Subcutaneous abdominal adipose tissue (tissue), 5 donors: Measurements from ENCODE around the gene HEATR1.

Source experiments
- H3K27ac ChIP-seq: one replicate; pipeline ENCODE4 v1.7.0; 2013; ENCODE audit warnings: low read depth, mild to moderate bottlenecking, inconsistent platforms, low read length, moderate library complexity
- H3K27me3 ChIP-seq, 5 donors: one replicate each; pipeline ENCODE4 v1.7.0; 2013; ENCODE audit warnings: low read length in 5 of 5, inconsistent platforms in 1 of 5; ENCODE audit not compliant: control insufficient read depth in 5 of 5, insufficient read depth in 4 of 5
- H3K36me3 ChIP-seq, 5 donors: one replicate each; pipeline ENCODE4 v1.7.0; 2013; ENCODE audit warnings: low read length in 5 of 5; ENCODE audit not compliant: control insufficient read depth in 5 of 5, insufficient read depth in 5 of 5
- H3K4me1 ChIP-seq, 5 donors: one replicate each; pipeline ENCODE4 v1.7.0; 2013; ENCODE audit warnings: low read length in 5 of 5, mild to moderate bottlenecking in 3 of 5, moderate library complexity in 1 of 5; ENCODE audit not compliant: control insufficient read depth in 5 of 5, insufficient read depth in 5 of 5
- H3K4me3 ChIP-seq, 5 donors: one replicate each; pipeline ENCODE4 v1.7.0; 2013; ENCODE audit warnings: low read length in 5 of 5, low read depth in 1 of 5
- H3K9ac ChIP-seq, 5 donors: one replicate each; pipeline ENCODE4 v1.7.0; 2013; ENCODE audit warnings: low read length in 5 of 5, mild to moderate bottlenecking in 4 of 5, moderate library complexity in 3 of 5
- H3K9me3 ChIP-seq, 5 donors: one replicate each; pipeline ENCODE4 v1.7.0; 2013; ENCODE audit warnings: low read length in 5 of 5; ENCODE audit not compliant: control insufficient read depth in 5 of 5
- donor health status: healthy.
- donor health status: healthy.
- donor health status: healthy.
- donor health status: healthy.
- donor health status: healthy.

Gene HEATR1, protein sequence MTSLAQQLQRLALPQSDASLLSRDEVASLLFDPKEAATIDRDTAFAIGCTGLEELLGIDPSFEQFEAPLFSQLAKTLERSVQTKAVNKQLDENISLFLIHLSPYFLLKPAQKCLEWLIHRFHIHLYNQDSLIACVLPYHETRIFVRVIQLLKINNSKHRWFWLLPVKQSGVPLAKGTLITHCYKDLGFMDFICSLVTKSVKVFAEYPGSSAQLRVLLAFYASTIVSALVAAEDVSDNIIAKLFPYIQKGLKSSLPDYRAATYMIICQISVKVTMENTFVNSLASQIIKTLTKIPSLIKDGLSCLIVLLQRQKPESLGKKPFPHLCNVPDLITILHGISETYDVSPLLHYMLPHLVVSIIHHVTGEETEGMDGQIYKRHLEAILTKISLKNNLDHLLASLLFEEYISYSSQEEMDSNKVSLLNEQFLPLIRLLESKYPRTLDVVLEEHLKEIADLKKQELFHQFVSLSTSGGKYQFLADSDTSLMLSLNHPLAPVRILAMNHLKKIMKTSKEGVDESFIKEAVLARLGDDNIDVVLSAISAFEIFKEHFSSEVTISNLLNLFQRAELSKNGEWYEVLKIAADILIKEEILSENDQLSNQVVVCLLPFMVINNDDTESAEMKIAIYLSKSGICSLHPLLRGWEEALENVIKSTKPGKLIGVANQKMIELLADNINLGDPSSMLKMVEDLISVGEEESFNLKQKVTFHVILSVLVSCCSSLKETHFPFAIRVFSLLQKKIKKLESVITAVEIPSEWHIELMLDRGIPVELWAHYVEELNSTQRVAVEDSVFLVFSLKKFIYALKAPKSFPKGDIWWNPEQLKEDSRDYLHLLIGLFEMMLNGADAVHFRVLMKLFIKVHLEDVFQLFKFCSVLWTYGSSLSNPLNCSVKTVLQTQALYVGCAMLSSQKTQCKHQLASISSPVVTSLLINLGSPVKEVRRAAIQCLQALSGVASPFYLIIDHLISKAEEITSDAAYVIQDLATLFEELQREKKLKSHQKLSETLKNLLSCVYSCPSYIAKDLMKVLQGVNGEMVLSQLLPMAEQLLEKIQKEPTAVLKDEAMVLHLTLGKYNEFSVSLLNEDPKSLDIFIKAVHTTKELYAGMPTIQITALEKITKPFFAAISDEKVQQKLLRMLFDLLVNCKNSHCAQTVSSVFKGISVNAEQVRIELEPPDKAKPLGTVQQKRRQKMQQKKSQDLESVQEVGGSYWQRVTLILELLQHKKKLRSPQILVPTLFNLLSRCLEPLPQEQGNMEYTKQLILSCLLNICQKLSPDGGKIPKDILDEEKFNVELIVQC (N-terminal part only)

DNA sequence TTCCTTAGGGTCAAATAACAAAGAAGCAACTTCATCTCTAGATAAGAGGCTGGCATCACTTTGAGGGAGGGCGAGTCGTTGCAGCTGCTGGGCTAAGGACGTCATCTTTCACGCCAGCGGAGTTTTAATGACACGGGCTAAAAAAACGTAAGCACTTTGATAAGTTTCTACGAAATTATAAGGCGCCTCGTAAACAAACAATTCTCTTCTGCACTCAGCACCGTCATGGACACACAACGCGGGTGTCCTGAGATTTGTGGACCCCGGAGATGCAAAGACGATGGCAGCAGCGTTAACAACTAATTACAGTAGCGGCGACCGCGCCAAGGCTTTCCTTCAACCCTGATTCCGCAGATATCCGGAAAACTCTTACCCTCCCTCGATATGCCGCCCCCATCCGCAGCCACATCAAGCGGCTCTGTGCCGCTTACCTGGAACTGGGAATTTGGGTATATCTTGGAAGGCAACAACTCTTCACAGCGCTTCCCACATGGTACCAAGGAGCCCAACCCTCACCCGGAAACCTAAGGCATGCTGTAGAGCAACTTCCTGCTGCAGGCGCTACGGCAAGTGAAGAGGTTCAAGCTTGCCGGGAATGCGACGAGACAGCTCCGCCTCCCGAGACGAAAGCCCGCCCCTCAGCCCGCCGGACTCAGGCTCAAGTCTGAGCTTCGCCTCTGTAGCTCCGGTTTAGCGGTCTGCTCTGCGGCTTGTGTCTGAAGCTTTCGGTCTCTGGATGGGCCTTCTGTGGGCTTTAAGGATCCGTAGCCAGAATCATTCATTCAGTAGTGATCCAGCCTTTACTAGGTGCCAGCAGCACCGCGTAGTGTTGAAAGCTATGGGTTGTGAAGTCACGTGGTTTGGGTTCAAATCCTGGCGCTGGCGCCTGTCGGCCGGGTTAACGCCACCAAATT lies at the start of gene HEATR1:
HEATR1 (minus strand) TSS at position 526 of the 914 bp plus-strand sequence; CDS start at position 105, 421 bp downstream.
- H3K36me3 ChIP-seq = peaks cover 0 to 14% (median 7%) of the 10 kb centered on the region in 5 donors
- peak within 1 kb of the TSS; percentile 93 for H3K27ac ChIP-seq
- peak within 1 kb of the TSS; percentile 93 to 100 (median 98) for H3K4me3 ChIP-seq
- H3K4me1 ChIP-seq = peaks cover 0 to 21% (median 18%) of the 10 kb centered on the region in 5 donors
- H3K27me3 ChIP-seq = no peaks in the 10 kb centered on the region
- H3K9me3 ChIP-seq = no peaks in the 10 kb centered on the region
- peak within 1 kb of the TSS; percentile 42 to 97 (median 87) for H3K9ac ChIP-seq

DNA sequence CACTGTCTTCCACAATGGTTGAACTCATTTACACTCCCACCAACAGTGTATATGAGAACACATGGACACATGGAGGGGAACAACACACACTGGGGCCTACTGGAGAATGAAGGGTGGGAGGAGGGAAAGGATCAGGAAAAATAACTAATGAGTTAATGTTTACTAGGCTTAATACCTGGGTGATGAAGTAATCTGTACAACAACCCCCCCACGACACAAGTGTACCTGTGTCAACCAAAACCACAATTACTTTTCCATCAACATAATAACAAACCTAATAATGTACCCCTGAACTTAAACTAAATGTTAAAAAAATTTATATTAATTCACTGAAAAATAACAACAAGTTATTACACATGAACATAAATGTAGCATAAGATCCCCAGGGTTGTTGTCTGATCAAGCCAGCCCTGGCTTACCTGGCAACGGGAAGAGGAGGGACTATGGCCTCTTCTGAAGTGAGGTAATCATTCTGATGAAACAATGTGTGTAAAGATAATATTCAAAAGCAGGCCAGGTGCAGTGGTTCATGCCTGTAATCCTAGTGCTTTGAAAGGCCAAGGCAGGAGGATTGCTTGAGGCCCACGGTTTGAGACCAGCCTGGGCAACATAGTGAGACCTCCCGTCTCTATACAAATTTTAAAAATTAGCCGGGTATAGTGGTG lies 40.8 kb upstream of the HEATR1 start:
- H3K4me3 ChIP-seq = no peak overlapping the region
- no peaks in the 10 kb centered on the region for H3K4me1 ChIP-seq
- no peaks in the 10 kb centered on the region for H3K9me3 ChIP-seq
- H3K27ac ChIP-seq = no peak overlapping the region
- H3K36me3 ChIP-seq = no peaks in the 10 kb centered on the region
- H3K27me3 ChIP-seq = no peaks in the 10 kb centered on the region
- H3K9ac ChIP-seq = no peak overlapping the region

DNA sequence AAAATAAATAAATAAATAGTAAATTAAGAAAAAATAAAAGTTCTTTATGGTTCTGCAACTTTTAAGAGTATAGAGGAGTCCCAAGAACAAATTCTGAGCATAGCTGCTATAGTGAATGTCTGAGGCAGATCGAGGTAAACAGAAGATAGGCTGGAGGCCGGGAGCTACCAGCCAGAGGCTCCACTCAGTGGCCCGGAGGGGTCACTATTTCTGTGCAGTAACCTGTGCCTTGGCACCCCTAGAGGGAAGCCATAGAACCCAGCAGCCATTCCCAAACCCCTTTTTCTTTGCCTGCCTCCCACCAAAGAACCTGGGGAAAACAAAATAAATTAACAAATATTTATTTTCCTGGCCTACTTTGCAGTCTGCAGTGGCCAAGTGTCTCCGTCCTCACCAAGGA lies 38.4 kb upstream of the HEATR1 start:
- H3K4me3 ChIP-seq = no peak overlapping the region

DNA sequence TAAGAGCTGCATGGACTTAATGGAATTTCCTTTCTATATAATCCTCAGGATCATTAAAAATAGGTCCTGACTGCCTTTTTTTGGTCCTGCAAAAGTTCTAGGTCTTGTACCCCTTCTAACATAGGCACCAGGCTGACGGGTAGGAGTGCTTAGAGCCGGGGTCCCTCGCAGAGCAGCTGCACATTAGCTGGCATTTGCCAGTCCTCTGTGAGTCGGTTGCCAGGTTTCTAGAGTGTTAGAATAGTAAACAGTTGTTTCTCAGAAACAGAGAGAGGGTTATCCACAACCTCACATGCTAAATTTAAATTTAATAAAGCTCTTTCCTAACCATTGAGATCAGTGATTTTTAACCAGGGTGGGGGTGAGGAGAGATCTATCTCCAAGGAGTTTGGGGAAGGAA lies 35.4 kb upstream of the HEATR1 start:
- Histone ChIP-seq H3K9ac (no peak overlapping the region), H3K27ac (no peak overlapping the region), H3K27me3 (peaks cover 0 to 14% (median 8%) of the 10 kb centered on the region in 5 donors), H3K4me3 (no peak overlapping the region), H3K36me3 (no peaks in the 10 kb centered on the region), H3K9me3 (no peaks in the 10 kb centered on the region), H3K4me1 (no peaks in the 10 kb centered on the region)

More for the DNA sequence above, 38.4 kb upstream of the HEATR1 start:
- H3K36me3 ChIP-seq = no peaks in the 10 kb centered on the region
- no peaks in the 10 kb centered on the region for H3K9me3 ChIP-seq
- peaks cover 0 to 3% (median 0%) of the 10 kb centered on the region in 5 donors for H3K27me3 ChIP-seq
- no peaks in the 10 kb centered on the region for H3K4me1 ChIP-seq
- no peak overlapping the region for H3K9ac ChIP-seq
- H3K27ac ChIP-seq = no peak overlapping the region

DNA sequence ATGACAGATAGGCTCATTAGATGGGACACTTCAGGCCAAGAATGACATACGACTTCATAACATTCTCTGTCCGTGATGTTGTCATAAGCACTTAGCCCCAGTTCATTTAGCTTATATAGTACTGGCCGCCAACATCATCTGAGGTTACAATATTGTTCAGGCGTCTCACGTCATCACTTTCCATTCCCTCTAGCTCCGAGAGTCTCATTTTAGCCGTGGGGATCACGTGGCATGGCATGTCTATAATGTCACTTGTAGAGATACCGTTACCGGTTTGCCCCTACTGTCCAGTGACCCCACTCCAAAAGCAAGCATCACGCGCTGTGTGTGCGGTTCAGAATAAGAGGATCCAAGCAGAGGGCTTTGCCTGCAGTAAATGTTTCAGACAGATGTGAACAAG lies 34.6 kb upstream of the HEATR1 start:
- Histone ChIP-seq H3K4me1 (no peaks in the 10 kb centered on the region), H3K27me3 (peaks cover 0 to 14% (median 8%) of the 10 kb centered on the region in 5 donors), H3K27ac (no peak overlapping the region), H3K36me3 (no peaks in the 10 kb centered on the region), H3K9ac (no peak overlapping the region), H3K9me3 (no peaks in the 10 kb centered on the region), H3K4me3 (no peak overlapping the region)

DNA sequence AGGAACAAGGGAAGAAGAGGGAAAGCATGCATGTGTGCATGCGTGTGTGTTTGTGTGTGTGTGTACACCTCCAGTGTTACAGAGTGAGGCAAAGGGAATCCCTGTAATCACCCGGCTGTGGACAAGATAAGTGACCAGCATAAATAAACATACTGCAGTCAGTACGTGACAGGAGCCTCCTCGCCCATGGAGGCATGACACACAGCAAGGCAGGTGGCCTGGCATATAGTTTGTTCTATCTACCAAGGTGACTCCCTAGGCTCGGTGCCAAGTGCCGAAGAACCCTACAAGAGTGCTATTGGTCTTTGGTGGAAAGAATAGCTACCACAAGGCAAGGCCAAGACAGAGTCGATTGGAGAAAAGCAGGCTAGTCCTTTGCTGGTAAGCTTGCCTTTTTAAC lies 31.7 kb upstream of the HEATR1 start:
- no peak overlapping the region for H3K9ac ChIP-seq
- no peaks in the 10 kb centered on the region for H3K36me3 ChIP-seq
- no peak overlapping the region for H3K4me3 ChIP-seq
- no peak overlapping the region for H3K27ac ChIP-seq
- H3K27me3 ChIP-seq = peaks cover 0 to 14% (median 8%) of the 10 kb centered on the region in 5 donors
- H3K4me1 ChIP-seq = no peaks in the 10 kb centered on the region
- H3K9me3 ChIP-seq = no peaks in the 10 kb centered on the region

DNA sequence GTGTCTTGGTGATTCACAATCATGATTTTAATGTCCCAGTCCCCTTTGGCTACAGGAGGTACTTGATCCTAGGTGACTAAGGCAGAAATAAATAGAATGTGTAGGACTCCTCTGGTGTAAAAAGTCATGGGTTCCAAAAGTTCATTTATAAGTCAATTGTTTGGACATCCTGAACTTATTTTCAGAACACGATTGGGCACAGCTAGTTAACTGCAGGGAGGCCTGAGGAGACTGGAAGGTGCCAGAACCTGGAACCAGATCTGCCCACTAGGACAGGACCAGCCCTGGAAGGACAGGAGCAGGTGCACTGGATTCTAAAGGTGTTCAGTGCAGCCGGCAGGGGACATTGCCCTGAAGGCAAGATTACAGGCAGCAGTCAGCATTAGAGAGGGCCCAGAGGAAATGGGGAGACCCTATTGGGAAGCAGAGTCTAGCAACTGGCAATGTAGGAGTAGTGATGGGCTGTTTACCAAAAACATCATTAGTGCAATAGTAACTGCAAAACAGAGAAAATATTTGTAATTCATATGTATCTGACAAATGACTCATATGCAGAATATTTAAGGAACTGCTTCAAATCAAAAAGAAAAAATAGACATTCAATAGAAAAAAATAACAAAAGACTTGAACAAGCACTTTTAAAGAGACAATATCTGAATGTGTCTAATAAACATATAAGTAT lies 23.6 kb upstream of the HEATR1 start:
- Histone ChIP-seq H3K4me1 (no peaks in the 10 kb centered on the region), H3K27ac (no peak overlapping the region), H3K9ac (no peak overlapping the region), H3K27me3 (no peaks in the 10 kb centered on the region), H3K4me3 (no peak overlapping the region), H3K9me3 (peaks cover 1 to 13% (median 4%) of the 10 kb centered on the region in 5 donors), H3K36me3 (no peaks in the 10 kb centered on the region)

DNA sequence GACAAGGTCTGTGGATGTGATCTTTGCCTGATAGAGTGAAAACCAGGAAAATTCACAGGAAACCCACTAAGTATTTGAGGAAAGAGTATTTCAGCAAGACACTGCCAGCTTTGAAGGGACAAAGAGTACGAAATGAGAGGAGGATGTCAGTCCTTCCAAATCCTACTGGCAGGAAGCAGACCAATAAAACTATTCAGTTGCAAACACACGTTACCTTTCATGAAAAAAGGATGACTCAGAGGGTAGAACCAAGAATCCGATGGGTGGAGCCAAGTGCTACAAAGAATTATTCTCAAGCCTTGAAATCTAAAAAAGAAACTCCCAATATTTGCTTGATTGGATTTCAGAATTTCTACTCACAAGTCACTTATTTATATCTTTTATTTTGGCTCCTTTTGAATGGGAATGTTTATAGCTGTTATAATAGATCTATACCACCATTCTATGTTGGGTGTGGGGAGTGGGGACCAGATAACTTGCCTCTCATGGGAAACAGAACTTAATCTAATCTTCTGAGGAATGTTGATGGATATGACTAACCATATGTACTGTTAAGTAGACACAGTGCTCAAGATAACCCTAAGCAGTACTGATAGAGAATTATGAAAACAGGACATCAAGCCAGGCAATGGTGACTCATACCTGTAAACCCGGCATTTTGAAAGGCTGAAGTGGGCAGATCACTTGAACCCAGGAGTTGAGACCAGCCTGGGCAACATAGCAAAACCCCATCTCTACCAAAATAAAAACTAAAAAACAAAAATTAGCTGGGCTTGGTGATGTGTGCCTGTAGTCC lies 19.3 kb upstream of the HEATR1 start:
- Histone ChIP-seq H3K9ac (no peak overlapping the region), H3K36me3 (no peaks in the 10 kb centered on the region), H3K9me3 (peaks cover 5 to 25% (median 17%) of the 10 kb centered on the region in 5 donors), H3K4me3 (no peak overlapping the region), H3K4me1 (no peaks in the 10 kb centered on the region), H3K27me3 (peaks cover 0 to 3% (median 0%) of the 10 kb centered on the region in 5 donors), H3K27ac (no peak overlapping the region)
